ENCODE results near the gene TRERF1.

- TF ChIP-seq CTCF (IDR thresholded peaks at IDR 0.05): no peak
- no peak for TF ChIP-seq POLR2A (IDR thresholded peaks at IDR 0.05)
- TF ChIP-seq POLR2AphosphoS5 (IDR thresholded peaks at IDR 0.05; ENCODE audit: insufficient read depth in 1 of 2, low read depth in 1 of 2): no peak
Observed at GRCh38 chr6:42236030-42236429, 215.7 kb downstream of the TRERF1 start.
